C4-2B (cell line): ENCODE data around the gene CDH24.

ENCODE experiments used
- H3K27ac ChIP-seq: fragments of 450-650 bp; 2 replicates; pipeline ENCODE4 v1.5.1; 2017
- ZFX ChIP-seq: fragments of 450-650 bp; IDR thresholded peaks from 2 replicates; pipeline ENCODE4 v1.6.1; 2017
- TF ChIP-seq, protein P1 (sequence below): fragments of 450-650 bp; conservative IDR thresholded peaks from 2 replicates; pipeline ENCODE4 v1.5.1; 2017; ENCODE audit warnings: mild to moderate bottlenecking

CDH24 gene

DNA sequence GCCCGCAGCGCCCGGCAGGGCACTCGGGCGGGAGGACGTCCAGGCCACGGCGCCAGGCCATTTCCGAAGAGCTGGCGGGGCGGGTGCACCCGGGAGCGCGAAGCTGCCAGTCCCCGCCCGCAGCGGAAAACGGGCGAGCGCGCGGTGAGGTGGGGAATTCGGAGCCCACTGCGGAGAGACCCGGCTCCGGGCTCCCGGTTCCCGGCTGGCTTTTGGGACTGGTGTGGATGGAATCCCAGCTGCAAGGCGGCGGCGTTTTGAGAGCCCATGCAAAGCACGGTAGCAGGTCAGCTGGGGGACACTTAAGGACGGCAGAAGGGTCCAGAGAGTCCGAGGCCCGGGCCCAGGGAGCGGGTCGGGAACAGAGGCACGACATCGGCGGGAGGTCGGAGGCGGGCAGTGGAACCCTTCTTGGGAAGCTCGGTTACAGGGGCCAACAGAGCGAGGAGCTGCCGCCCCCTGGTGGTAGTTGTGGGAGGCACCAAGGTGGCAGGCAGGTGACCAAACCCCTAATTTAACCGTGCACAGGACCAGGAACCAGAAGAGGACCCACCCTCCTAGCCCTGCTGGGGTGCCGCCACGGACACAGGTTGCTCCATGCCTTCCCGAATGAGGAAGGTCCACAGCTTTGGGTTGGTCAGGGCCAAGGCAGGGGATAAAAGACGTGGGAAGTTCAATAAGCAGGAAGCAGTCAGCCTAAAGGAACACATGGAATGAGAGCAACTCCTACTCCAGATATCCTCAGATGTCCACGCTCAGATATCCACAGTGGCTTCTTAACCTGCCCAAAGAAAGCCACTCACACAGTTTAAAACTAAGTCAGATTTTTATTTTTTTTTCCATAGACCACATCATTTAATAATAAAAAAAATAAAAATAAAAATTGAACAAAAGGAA is 685 bp upstream of the CDH24 start:
- no peak for TF ChIP-seq ZFX
- TF ChIP-seq, protein P1, sequence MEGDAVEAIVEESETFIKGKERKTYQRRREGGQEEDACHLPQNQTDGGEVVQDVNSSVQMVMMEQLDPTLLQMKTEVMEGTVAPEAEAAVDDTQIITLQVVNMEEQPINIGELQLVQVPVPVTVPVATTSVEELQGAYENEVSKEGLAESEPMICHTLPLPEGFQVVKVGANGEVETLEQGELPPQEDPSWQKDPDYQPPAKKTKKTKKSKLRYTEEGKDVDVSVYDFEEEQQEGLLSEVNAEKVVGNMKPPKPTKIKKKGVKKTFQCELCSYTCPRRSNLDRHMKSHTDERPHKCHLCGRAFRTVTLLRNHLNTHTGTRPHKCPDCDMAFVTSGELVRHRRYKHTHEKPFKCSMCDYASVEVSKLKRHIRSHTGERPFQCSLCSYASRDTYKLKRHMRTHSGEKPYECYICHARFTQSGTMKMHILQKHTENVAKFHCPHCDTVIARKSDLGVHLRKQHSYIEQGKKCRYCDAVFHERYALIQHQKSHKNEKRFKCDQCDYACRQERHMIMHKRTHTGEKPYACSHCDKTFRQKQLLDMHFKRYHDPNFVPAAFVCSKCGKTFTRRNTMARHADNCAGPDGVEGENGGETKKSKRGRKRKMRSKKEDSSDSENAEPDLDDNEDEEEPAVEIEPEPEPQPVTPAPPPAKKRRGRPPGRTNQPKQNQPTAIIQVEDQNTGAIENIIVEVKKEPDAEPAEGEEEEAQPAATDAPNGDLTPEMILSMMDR: peak; percentile 93
- H3K27ac ChIP-seq: peak overlapping the region; percentile 73

DNA sequence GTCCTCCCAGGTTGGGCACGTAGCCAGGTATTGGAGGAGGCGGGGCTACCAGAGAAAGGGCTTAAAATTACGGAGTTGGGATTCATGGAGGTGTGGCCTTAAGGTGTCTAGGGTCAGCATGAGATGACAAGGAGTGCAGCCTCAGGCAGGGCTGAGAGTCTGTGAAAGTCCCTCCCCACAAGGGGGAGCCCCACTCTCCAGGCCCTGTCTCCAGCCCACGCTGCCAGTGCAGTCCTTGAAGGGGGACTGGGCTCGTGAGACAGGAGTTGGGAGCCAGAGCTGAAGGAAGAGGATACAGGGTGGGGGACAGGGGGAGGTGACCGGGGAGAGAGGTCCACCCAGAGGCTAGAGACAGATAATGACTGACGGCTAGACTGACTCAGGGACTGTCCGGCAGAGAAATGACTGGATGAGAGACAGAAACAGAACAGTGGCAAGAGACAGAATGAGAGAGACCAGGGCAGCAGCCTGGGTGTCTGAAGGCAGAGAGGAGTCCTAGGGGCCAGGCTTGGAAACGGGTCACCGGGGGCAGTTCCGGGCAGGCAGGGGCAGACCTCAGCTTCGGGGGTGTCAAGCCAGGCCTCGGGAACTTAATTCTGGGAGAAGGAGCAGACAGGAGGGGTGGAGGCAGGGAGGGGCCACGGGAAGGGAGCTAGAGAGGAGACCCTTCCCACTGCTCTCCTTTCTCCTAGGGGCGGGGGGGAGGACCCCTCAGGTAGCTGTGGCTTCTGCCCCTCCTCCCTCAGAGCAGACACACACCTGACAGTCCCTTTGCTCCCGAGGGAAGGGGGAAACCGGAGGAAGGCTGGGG is 970 bp downstream of the CDH24 start:
- H3K27ac ChIP-seq: peak overlapping the region; percentile 73
- TF ChIP-seq ZFX: no peak
- TF ChIP-seq, protein P1: peak; percentile 87

DNA sequence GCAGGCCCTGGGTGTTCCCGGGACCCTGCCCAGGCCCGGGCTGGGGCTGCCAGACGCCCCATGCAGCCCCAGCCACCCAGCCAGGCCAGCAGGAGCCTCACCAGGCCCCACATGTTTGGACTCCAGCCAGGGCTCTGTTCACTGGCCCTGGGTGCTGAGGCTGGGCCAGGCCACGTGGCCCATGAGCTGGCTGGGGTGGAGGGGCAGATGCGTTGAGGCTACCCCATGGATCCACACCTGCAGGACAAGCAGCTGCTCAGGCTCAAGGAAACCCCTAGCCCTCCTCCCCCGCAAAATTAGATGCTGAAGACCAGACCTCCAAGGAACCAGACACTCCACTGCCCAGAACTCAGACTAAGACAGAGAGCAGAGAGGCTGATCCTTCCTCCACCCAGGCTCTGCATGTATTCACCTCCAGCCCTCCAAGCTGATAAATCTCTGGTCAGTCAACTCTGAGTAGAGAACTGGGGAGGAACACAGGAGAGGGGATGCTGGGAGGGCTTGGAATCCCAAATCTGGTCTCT is 1.6 kb downstream of the CDH24 start:
- no peak overlapping the region for H3K27ac ChIP-seq
- TF ChIP-seq ZFX: no peak
- TF ChIP-seq, protein P1: no peak

DNA sequence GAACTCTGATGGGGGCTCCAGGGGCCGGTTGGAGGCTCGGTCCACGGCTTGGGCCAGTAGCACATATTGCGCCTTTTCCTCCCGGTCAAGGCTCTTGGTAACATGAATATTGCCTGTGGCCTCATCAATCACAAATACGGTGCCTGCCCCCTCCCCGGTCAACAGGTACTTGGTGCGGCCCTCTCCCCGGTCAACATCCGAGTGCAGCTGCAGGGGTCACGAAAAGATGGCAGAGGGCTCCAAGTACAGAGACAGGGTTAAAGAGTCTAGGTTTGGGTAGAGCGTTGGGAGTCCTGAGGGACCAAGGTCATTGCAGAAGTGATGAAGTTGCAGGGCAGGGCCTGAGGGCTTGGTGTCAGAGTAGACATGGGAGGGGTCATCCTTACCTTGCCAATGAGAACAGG is 2.2 kb downstream of the CDH24 start:
- no peak overlapping the region for H3K27ac ChIP-seq
- TF ChIP-seq, protein P1: no peak
- TF ChIP-seq ZFX: no peak

DNA sequence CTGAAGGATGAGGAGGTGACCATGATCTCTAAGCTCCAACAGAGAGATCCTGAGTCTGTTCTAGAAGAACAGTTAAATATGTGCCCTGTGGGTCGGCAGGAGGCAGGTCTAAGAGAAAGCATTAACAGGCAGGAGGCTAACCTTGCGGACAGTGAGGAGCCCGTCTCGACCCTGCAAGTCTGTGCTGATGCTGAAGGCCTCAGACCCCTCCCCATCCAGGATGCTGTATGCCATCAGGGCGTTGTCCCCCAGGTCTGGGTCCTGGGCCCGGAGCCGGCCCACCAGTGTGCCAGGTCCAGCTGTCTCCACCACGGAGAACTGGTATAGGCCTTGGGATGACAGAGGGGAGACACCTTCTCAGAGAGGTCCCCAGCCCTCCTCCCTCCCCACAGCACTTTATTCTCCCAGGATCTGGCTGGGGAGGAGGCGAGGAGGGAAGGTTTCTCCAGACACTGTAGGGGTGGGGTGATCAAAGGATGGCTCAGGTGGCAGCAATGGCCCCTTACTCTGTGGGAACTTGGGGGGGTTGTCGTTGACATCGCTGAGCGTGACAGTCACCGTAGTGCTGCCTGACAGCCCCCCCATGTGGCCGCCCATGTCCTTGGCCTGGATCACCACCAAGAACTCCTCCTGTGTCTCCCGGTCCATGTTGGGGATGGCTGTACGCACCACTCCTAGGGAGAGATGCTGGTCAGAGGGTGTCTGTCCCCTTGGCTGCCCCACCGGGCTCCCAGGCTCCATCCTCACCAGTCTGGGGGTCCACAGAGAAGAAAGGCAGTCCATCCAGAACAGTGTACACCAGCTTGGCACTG is 3.1 kb downstream of the CDH24 start:
- TF ChIP-seq ZFX: no peak
- TF ChIP-seq, protein P1: no peak; the same call in 1 of the 2 replicates
- H3K27ac ChIP-seq: no peak overlapping the region

DNA sequence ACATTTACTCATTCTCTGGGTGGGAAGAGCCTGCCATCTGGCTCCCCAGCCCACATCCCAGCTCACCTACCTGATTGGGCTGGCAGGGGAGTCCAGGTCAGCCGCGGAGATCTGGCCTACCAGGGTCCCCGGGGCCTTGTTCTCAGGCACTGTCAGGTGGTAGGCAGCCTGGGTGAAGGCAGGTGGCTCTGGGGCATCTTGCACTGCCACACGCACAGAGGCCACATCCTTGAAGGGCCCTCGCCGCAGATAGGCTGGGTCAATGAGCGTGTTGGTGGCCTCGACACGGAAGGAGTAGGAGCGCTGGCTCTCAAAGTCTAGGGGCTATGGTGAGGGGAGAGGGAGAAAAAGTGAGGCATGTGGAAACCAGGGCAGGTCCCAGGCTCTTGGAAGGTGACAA is 3.9 kb downstream of the CDH24 start:
- TF ChIP-seq, protein P1: no peak
- TF ChIP-seq ZFX: no peak
- H3K27ac ChIP-seq: no peak overlapping the region
